H9 (cell line): Measurements from ENCODE around the gene WNT3A. TPM values are rescaled to one million over a fixed set of nuclear protein-coding genes. Genes with fewer than 3 reads are reported as not detected.
A peak's percentile ranks its signal among the peaks of the same experiment; 100 is the strongest.

Experiments
- DNase-seq: peaks from one replicate; pipeline ENCODE4 v3.0.0-alpha.2; 2017
- H2AFZ ChIP-seq: one replicate; pipeline ENCODE4 v1.6.1; 2013; ENCODE audit warnings: mild to moderate bottlenecking, low read length, control low read depth, moderate library complexity
- H2AK5ac ChIP-seq: 2 replicates; pipeline ENCODE4 v1.6.1; 2013; ENCODE audit warnings: low read length, control low read depth, mixed read lengths; ENCODE audit not compliant: insufficient read length
- H2BK120ac ChIP-seq: one replicate; pipeline ENCODE4 v1.6.1; 2013; ENCODE audit warnings: low read depth, mild to moderate bottlenecking, low read length, control low read depth, inconsistent platforms; ENCODE audit not compliant: poor library complexity, severe bottlenecking
- H2BK12ac ChIP-seq: 2 replicates; pipeline ENCODE4 v1.6.1; 2013; ENCODE audit warnings: low read length, control low read depth, mixed read lengths, low read depth; ENCODE audit not compliant: insufficient read length
- H2BK15ac ChIP-seq: 2 replicates; pipeline ENCODE4 v1.6.1; 2013; ENCODE audit warnings: low read depth, low read length, control low read depth
- H2BK20ac ChIP-seq: one replicate; pipeline ENCODE4 v1.6.1; 2013; ENCODE audit warnings: low read depth, mild to moderate bottlenecking, low read length, control low read depth, inconsistent platforms; ENCODE audit not compliant: poor library complexity, severe bottlenecking
- H2BK5ac ChIP-seq: 2 replicates; pipeline ENCODE4 v1.6.1; 2013; ENCODE audit warnings: low read length, control low read depth, mixed read lengths; ENCODE audit not compliant: insufficient read length
- H3K14ac ChIP-seq: 2 replicates; pipeline ENCODE4 v1.6.1; 2013; ENCODE audit warnings: low read length, control low read depth; ENCODE audit not compliant: insufficient read depth
- H3K18ac ChIP-seq: 2 replicates; pipeline ENCODE4 v1.6.1; 2013; ENCODE audit warnings: low read depth, mild to moderate bottlenecking, mixed read lengths, low read length, control low read depth; ENCODE audit not compliant: insufficient read length
- H3K23ac ChIP-seq: 2 replicates; pipeline ENCODE4 v1.6.1; 2013; ENCODE audit warnings: low read length, control low read depth, mixed read lengths, low read depth; ENCODE audit not compliant: insufficient read length
- H3K23me2 ChIP-seq: 2 replicates; pipeline ENCODE4 v1.6.1; 2013; ENCODE audit warnings: low read depth, mild to moderate bottlenecking, mixed read lengths, low read length, control low read depth; ENCODE audit not compliant: insufficient read length, poor library complexity, severe bottlenecking
- H3K27ac ChIP-seq: 2 replicates; pipeline ENCODE4 v1.5.1; 2013; ENCODE audit warnings: low read length, control low read depth, mixed read lengths, low read depth; ENCODE audit not compliant: insufficient read length
- H3K27me3 ChIP-seq: 2 replicates; pipeline ENCODE4 v1.6.1; 2013; ENCODE audit warnings: low read length, control low read depth, inconsistent platforms; ENCODE audit not compliant: insufficient read depth
- H3K4ac ChIP-seq: 2 replicates; pipeline ENCODE4 v1.6.1; 2013; ENCODE audit warnings: low read depth, mild to moderate bottlenecking, control low read depth, inconsistent platforms, low read length, moderate library complexity
- H3K4me1 ChIP-seq: 2 replicates; pipeline ENCODE4 v1.6.1; 2013; ENCODE audit warnings: low read length, control low read depth, inconsistent platforms; ENCODE audit not compliant: insufficient read depth
- H3K4me2 ChIP-seq: 2 replicates; pipeline ENCODE4 v1.6.1; 2013; ENCODE audit warnings: low read length, control low read depth, mixed read lengths; ENCODE audit not compliant: insufficient read length, insufficient read depth
- H3K56ac ChIP-seq: 2 replicates; pipeline ENCODE4 v1.6.1; 2013; ENCODE audit warnings: low read depth, mild to moderate bottlenecking, mixed read lengths, low read length, control low read depth; ENCODE audit not compliant: insufficient read length
- H3K79me1 ChIP-seq: 2 replicates; pipeline ENCODE4 v1.6.1; 2013; ENCODE audit warnings: low read depth, mild to moderate bottlenecking, moderate library complexity, low read length, control low read depth, inconsistent platforms; ENCODE audit not compliant: insufficient read depth, poor library complexity, severe bottlenecking
- H3K79me2 ChIP-seq: 2 replicates; pipeline ENCODE4 v1.6.1; 2013; ENCODE audit warnings: low read length, control low read depth, inconsistent platforms; ENCODE audit not compliant: insufficient read depth
- H3K9ac ChIP-seq: 2 replicates; pipeline ENCODE4 v1.6.1; 2013; ENCODE audit warnings: low read length, control low read depth, mixed read lengths; ENCODE audit not compliant: insufficient read length; ENCODE audit errors: extremely low read depth
- H3K9me3 ChIP-seq: one replicate; pipeline ENCODE4 v1.6.1; 2013; ENCODE audit warnings: low read depth, low read length, inconsistent platforms; ENCODE audit not compliant: control insufficient read depth
- H3T11ph ChIP-seq: one replicate; pipeline ENCODE4 v1.6.1; 2013; ENCODE audit warnings: mild to moderate bottlenecking, low read length, control low read depth, inconsistent platforms
- H4K20me1 ChIP-seq: one replicate; pipeline ENCODE4 v1.6.1; 2013; ENCODE audit not compliant: control insufficient read depth, insufficient read length, insufficient read depth
- H4K5ac ChIP-seq: 2 replicates; pipeline ENCODE4 v1.6.1; 2013; ENCODE audit warnings: low read depth, mild to moderate bottlenecking, mixed read lengths, low read length, control low read depth; ENCODE audit not compliant: insufficient read length
- H4K8ac ChIP-seq: replicated peaks from 2 replicates; pipeline ENCODE4 v1.6.1; 2013; ENCODE audit warnings: low read length, control low read depth, mixed read lengths, low read depth; ENCODE audit not compliant: insufficient read length
- H4K91ac ChIP-seq: 2 replicates; pipeline ENCODE4 v1.6.1; 2013; ENCODE audit warnings: low read depth, mild to moderate bottlenecking, moderate library complexity, mixed read lengths, low read length, control low read depth; ENCODE audit not compliant: insufficient read length
- H3K27ac Mint-ChIP-seq, 3 experiments: 2 replicates in 2 of 3; 3 replicates in 1 of 3; pipeline ENCODE4 v1.8.0; 2020 to 2021; ENCODE audit warnings: mixed read lengths in 3 of 3, mild to moderate bottlenecking in 1 of 3, moderate library complexity in 1 of 3
- H3K27me3 Mint-ChIP-seq: 2 replicates; pipeline ENCODE4 v1.8.0; 2021; ENCODE audit warnings: low read depth, mild to moderate bottlenecking, moderate library complexity, mixed read lengths
- H3K36me3 Mint-ChIP-seq, 3 experiments: 2 replicates in 2 of 3; 3 replicates in 1 of 3; pipeline ENCODE4 v1.8.0; 2020 to 2021; ENCODE audit warnings: low read depth in 3 of 3, mixed read lengths in 3 of 3; ENCODE audit not compliant: insufficient read depth in 1 of 3
- H3K4me1 Mint-ChIP-seq, 2 experiments: 2 replicates each; pipeline ENCODE4 v1.8.0; 2020; ENCODE audit warnings: mixed read lengths in 2 of 2
- H3K4me3 Mint-ChIP-seq, 2 experiments: 2 replicates in 1 of 2; 3 replicates in 1 of 2; pipeline ENCODE4 v1.8.0; 2020 to 2021; ENCODE audit warnings: mild to moderate bottlenecking in 2 of 2, mixed read lengths in 2 of 2, moderate library complexity in 1 of 2
- H3K9me3 Mint-ChIP-seq, 2 experiments: 2 replicates in 1 of 2; 3 replicates in 1 of 2; pipeline ENCODE4 v1.8.0; 2020; ENCODE audit warnings: mild to moderate bottlenecking in 2 of 2, mixed read lengths in 2 of 2, moderate library complexity in 1 of 2
- WGBS: extraction: QIAGEN DNeasy Blood & Tissue Kit; methylation state at CpG from one replicate; pipeline ENCODE4 v1.1.7; 2013; ENCODE audit warnings: missing lambda C conversion rate, low lambda C conversion rate, mixed read lengths; ENCODE audit not compliant: insufficient read length; ENCODE audit errors: extremely low coverage; 5-methylcytosine and 5-hydroxymethylcytosine counted together
- total RNA-seq: library from RNA; stranded (reverse); gene quantifications from 2 replicates; pipeline ENCODE4 v1.2.1, GENCODE V29; 2021
- TF ChIP-seq, protein P1 (sequence below): fragments of 200-600 bp; sonication (generic); conservative IDR thresholded peaks from 3 replicates; pipeline ENCODE4 v1.8.0; 2021; ENCODE audit warnings: antibody characterized with exemption, mild to moderate bottlenecking

Gene WNT3A
- total RNA-seq, 1 experiment from 2014 or later: 0.17 TPM

- Mint-ChIP-seq H3K4me3 (no peak overlapping the region), H3K27me3 (peaks cover 2% of the 10 kb centered on the region; the same call in 1 of the 2 replicates), H3K27ac (peak overlapping the region in 1 of 3 experiments; percentile 50; a peak in 1 of 7 replicates), H3K36me3 (peaks cover 34 to 70% (median 63%) of the 10 kb centered on the region in 3 experiments; a peak in 6 of 7 replicates), H3K9me3 (peaks cover 8 to 11% of the 10 kb centered on the region in 2 experiments), H3K4me1 (peaks cover 8 to 16% of the 10 kb centered on the region in 2 experiments)
- H3K27me3 ChIP-seq: no peaks in the 10 kb centered on the region
- no peak overlapping the region for H3K56ac ChIP-seq
- H4K20me1 ChIP-seq: no peaks in the 10 kb centered on the region
- no peak overlapping the region for H3K27ac ChIP-seq
- H3K18ac ChIP-seq: no peak overlapping the region
- no CpG with 5 or more reads among the region's 28 CpGs for WGBS
- DNase-seq: peak; percentile 19
- H3K9ac ChIP-seq: no peak overlapping the region
- H4K5ac ChIP-seq: no peak overlapping the region
- H3K9me3 ChIP-seq: no peaks in the 10 kb centered on the region
- no peak overlapping the region for H2BK5ac ChIP-seq
- no peak overlapping the region for H2BK12ac ChIP-seq
- no peak overlapping the region for H2BK20ac ChIP-seq
- no peak overlapping the region for H4K8ac ChIP-seq
- H2AK5ac ChIP-seq: no peak overlapping the region
- H2AFZ ChIP-seq: no peak overlapping the region
- H3K23ac ChIP-seq: no peak overlapping the region
- no peak overlapping the region for H3K14ac ChIP-seq
- H3K4me1 ChIP-seq: no peaks in the 10 kb centered on the region
- no peak overlapping the region for H4K91ac ChIP-seq
- TF ChIP-seq, protein P1, sequence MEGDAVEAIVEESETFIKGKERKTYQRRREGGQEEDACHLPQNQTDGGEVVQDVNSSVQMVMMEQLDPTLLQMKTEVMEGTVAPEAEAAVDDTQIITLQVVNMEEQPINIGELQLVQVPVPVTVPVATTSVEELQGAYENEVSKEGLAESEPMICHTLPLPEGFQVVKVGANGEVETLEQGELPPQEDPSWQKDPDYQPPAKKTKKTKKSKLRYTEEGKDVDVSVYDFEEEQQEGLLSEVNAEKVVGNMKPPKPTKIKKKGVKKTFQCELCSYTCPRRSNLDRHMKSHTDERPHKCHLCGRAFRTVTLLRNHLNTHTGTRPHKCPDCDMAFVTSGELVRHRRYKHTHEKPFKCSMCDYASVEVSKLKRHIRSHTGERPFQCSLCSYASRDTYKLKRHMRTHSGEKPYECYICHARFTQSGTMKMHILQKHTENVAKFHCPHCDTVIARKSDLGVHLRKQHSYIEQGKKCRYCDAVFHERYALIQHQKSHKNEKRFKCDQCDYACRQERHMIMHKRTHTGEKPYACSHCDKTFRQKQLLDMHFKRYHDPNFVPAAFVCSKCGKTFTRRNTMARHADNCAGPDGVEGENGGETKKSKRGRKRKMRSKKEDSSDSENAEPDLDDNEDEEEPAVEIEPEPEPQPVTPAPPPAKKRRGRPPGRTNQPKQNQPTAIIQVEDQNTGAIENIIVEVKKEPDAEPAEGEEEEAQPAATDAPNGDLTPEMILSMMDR: no peak
- H3K79me1 ChIP-seq: peaks cover 8% of the 10 kb centered on the region
- H3K4me2 ChIP-seq: no peak overlapping the region
- H2BK15ac ChIP-seq: no peak overlapping the region
- H3K79me2 ChIP-seq: peaks cover 23% of the 10 kb centered on the region
- no peak overlapping the region for H2BK120ac ChIP-seq
- no peak overlapping the region for H3K4ac ChIP-seq
- H3K23me2 ChIP-seq: peaks cover 5% of the 10 kb centered on the region
- H3T11ph ChIP-seq: no peak overlapping the region
Observed at GRCh38 chr1:228098323-228098931, 91.6 kb downstream of the WNT3A start.
